IMR-90 (cell line): ENCODE results near the gene CBX3. TPM values are rescaled to one million over a fixed set of nuclear protein-coding genes. Genes with fewer than 3 reads are reported as not detected.

Experiments
- ATAC-seq: fragments of 200-7000 bp; cut with Tn5 transposase; 2 replicates; pipeline ENCODE4 v1.9.1; 2020; ENCODE audit warnings: low read depth, mild to moderate bottlenecking, moderate library complexity
- BruUV-seq: library from RNA; stranded (reverse); fragments of 400-500 nt; replicated peaks from 2 replicates; lab custom pipeline; 2021; lab: Mats Ljungman, UMichigan
- CTCF ChIA-PET: fragments of 300-600 bp; formaldehyde crosslinking; extraction: SDS; loops from one replicate; lab custom pipeline; 2021; ENCODE audit warnings: antibody characterized with exemption; lab: Yijun Ruan, JAX
- POLR2A ChIA-PET: fragments of 300-600 bp; sonication (Branson Sonifier 250); formaldehyde crosslinking; loops from one replicate; lab custom pipeline; 2022; ENCODE audit warnings: antibody characterized with exemption; ENCODE audit not compliant: unreplicated experiment; lab: Charles Lee
- DNase-seq: peaks from one replicate; pipeline ENCODE4 v3.0.0; 2013
- H2AFZ ChIP-seq: replicated peaks from 2 replicates; pipeline ENCODE3; 2013; ENCODE audit warnings: low read length, mild to moderate bottlenecking; ENCODE audit not compliant: poor library complexity
- H2AK5ac ChIP-seq: 2 replicates; pipeline ENCODE4 v1.6.1; 2013; ENCODE audit warnings: low read depth, low read length, inconsistent platforms
- H2AK9ac ChIP-seq: replicated peaks from 2 replicates; pipeline ENCODE3; 2013; ENCODE audit warnings: mild to moderate bottlenecking, low read depth, low read length, moderate library complexity; ENCODE audit not compliant: poor library complexity
- H2BK120ac ChIP-seq: 2 replicates; pipeline ENCODE4 v1.6.1; 2013; ENCODE audit warnings: low read depth, low read length, inconsistent platforms
- H2BK15ac ChIP-seq: 3 replicates; pipeline ENCODE4 v1.6.1; 2013; ENCODE audit warnings: low read depth, low read length, inconsistent platforms
- H2BK20ac ChIP-seq: 2 replicates; pipeline ENCODE4 v1.6.1; 2013; ENCODE audit warnings: low read depth, mild to moderate bottlenecking, inconsistent platforms, low read length, moderate library complexity
- H2BK5ac ChIP-seq: 2 replicates; pipeline ENCODE4 v1.6.1; 2013; ENCODE audit warnings: mild to moderate bottlenecking, low read depth, low read length, inconsistent platforms; ENCODE audit not compliant: poor library complexity, severe bottlenecking
- H3K14ac ChIP-seq: replicated peaks from 2 replicates; pipeline ENCODE4 v1.6.1; 2013; ENCODE audit warnings: low read depth, low read length, inconsistent platforms
- H3K18ac ChIP-seq: 2 replicates; pipeline ENCODE4 v1.6.1; 2013; ENCODE audit warnings: low read depth, low read length, control low read depth
- H3K23ac ChIP-seq: 2 replicates; pipeline ENCODE4 v1.6.1; 2013; ENCODE audit warnings: low read depth, low read length, inconsistent platforms
- H3K27ac ChIP-seq: 2 replicates; pipeline ENCODE4 v1.5.1; 2013; ENCODE audit warnings: mild to moderate bottlenecking, control low read depth, low read length; ENCODE audit not compliant: insufficient read depth
- H3K27me3 ChIP-seq: 2 replicates; pipeline ENCODE4 v1.6.1; 2013; ENCODE audit warnings: low read length; ENCODE audit not compliant: control insufficient read depth, insufficient read depth
- H3K36me3 ChIP-seq: 2 replicates; pipeline ENCODE4 v1.6.1; 2013; ENCODE audit warnings: low read length, mixed read lengths; ENCODE audit not compliant: control insufficient read depth, insufficient read depth
- H3K4ac ChIP-seq: 2 replicates; pipeline ENCODE4 v1.6.1; 2013; ENCODE audit warnings: low read depth, low read length, inconsistent platforms
- H3K4me1 ChIP-seq: 2 replicates; pipeline ENCODE4 v1.6.1; 2013; ENCODE audit warnings: low read length, mixed read lengths; ENCODE audit not compliant: control insufficient read depth, insufficient read depth
- H3K4me2 ChIP-seq: 2 replicates; pipeline ENCODE4 v1.6.1; 2013; ENCODE audit warnings: low read depth, mild to moderate bottlenecking, control low read depth, low read length, moderate library complexity
- H3K4me3 ChIP-seq: 2 replicates; pipeline ENCODE4 v1.5.1; 2013; ENCODE audit warnings: low read depth, mild to moderate bottlenecking, control low read depth, low read length, moderate library complexity; ENCODE audit not compliant: insufficient read depth
- H3K56ac ChIP-seq: 2 replicates; pipeline ENCODE4 v1.6.1; 2013; ENCODE audit warnings: low read length, inconsistent platforms; ENCODE audit not compliant: insufficient read depth; ENCODE audit errors: extremely low read depth
- H3K79me1 ChIP-seq, 2 experiments: 2 replicates each; pipeline ENCODE4 v1.6.1; 2013; ENCODE audit warnings: low read length in 2 of 2, inconsistent platforms in 1 of 2, low read depth in 1 of 2
- H3K9ac ChIP-seq: 2 replicates; pipeline ENCODE4 v1.6.1; 2013; ENCODE audit warnings: low read depth, low read length, control low read depth
- H3K9me1 ChIP-seq: 2 replicates; pipeline ENCODE4 v1.6.1; 2013; ENCODE audit warnings: low read length, inconsistent platforms; ENCODE audit not compliant: insufficient read depth
- H3K9me3 ChIP-seq: 2 replicates; pipeline ENCODE4 v1.6.1; 2013; ENCODE audit warnings: low read length; ENCODE audit not compliant: control insufficient read depth, insufficient read depth
- H4K20me1 ChIP-seq: 2 replicates; pipeline ENCODE4 v1.6.1; 2013; ENCODE audit warnings: low read length, inconsistent platforms; ENCODE audit not compliant: insufficient read depth
- H4K5ac ChIP-seq: 2 replicates; pipeline ENCODE4 v1.6.1; 2013; ENCODE audit warnings: mild to moderate bottlenecking, low read depth, low read length, control low read depth
- H4K8ac ChIP-seq, 2 experiments: 2 replicates each; pipeline ENCODE4 v1.6.1; 2013; ENCODE audit warnings: low read depth in 2 of 2, low read length in 2 of 2, control low read depth in 1 of 2, inconsistent platforms in 1 of 2
- H4K91ac ChIP-seq: 2 replicates; pipeline ENCODE4 v1.6.1; 2013; ENCODE audit warnings: low read depth, low read length, inconsistent platforms; ENCODE audit not compliant: insufficient read depth
- POLR2A ChIP-seq: IDR thresholded peaks from 2 replicates; pipeline ENCODE4 v1.6.1; 2012; ENCODE audit warnings: mild to moderate bottlenecking, low read depth, low read length
- RFX5 ChIP-seq: IDR thresholded peaks from 2 replicates; pipeline ENCODE4 v1.8.0; 2012; ENCODE audit warnings: low read depth, mild to moderate bottlenecking, low read length, moderate library complexity
- WGBS, 2 experiments: methylation state at CpG; one replicate each; pipeline versions ENCODE4 v1.1.5 to v1.1.7; 2013; ENCODE audit warnings: missing lambda C conversion rate in 2 of 2; ENCODE audit not compliant: insufficient read length in 1 of 2; ENCODE audit errors: extremely low coverage in 2 of 2; 5-methylcytosine and 5-hydroxymethylcytosine counted together
- dilution Hi-C: fragments of 300-500 bp; cut with HindIII; formaldehyde crosslinking; loops from one replicate; pipeline ENCODE4 v1.14.3; 2018; ENCODE audit warnings: low sequenced_read_pairs; ENCODE audit not compliant: unreplicated experiment
- in situ Hi-C: fragments of 300-500 bp; cut with MboI; formaldehyde crosslinking; loops from 3 replicates; pipeline ENCODE4 v1.14.3; 2019; ENCODE audit warnings: low sequenced_read_pairs, inconsistent platforms, mixed read lengths
- intact Hi-C: fragments of 100-400 bp; cut with micrococcal nuclease; formaldehyde crosslinking; loops from 2 replicates; pipeline ENCODE4 v1.10.0; 2022
- polyA plus RNA-seq, 3 experiments: library from polyadenylated mRNA; depleted of rRNA; stranded (reverse); fragments of >200 nt; gene quantifications; 2 replicates each; pipeline ENCODE4 v1.2.3, GENCODE V29; 2012; ENCODE audit warnings: low replicate concordance in 1 of 3
- total RNA-seq: library from RNA; depleted of rRNA; stranded (reverse); fragments of >200 nt; gene quantifications from 2 replicates; pipeline ENCODE4 v1.2.3, GENCODE V29; 2012

The CBX3 gene
- total and polyA plus RNA-seq, 2 of the 4 experiments (the other 2 are of a cell fraction), result 38.2 to 76.5 TPM

DNA sequence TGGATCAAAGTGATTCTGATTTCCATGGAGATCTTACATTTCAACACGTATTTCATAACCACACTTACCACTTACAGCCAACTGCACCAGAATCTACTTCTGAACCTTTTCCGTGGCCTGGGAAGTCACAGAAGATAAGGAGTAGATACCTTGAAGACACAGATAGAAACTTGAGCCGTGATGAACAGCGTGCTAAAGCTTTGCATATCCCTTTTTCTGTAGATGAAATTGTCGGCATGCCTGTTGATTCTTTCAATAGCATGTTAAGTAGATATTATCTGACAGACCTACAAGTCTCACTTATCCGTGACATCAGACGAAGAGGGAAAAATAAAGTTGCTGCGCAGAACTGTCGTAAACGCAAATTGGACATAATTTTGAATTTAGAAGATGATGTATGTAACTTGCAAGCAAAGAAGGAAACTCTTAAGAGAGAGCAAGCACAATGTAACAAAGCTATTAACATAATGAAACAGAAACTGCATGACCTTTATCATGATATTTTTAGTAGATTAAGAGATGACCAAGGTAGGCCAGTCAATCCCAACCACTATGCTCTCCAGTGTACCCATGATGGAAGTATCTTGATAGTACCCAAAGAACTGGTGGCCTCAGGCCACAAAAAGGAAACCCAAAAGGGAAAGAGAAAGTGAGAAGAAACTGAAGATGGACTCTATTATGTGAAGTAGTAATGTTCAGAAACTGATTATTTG lies 16.3 kb upstream of the CBX3 start:
- no peak overlapping the region for H4K5ac ChIP-seq
- no peak overlapping the region for H2BK15ac ChIP-seq
- no CpG with 5 or more reads among the region's 10 CpGs for WGBS, 2 experiments
- H2BK120ac ChIP-seq, result no peak overlapping the region
- no peak overlapping the region for H2AK9ac ChIP-seq
- H2AK5ac ChIP-seq, result no peak overlapping the region
- H3K9ac ChIP-seq, result no peak overlapping the region
- DNase-seq, result no peak
- no peak overlapping the region for H3K27ac ChIP-seq
- H3K36me3 ChIP-seq, result peaks cover 13% of the 10 kb centered on the region
- intact Hi-C loops, result no loop called here
- no peaks in the 10 kb centered on the region; the same call in 1 of the 2 replicates for H3K9me1 ChIP-seq
- ATAC-seq, result no peak
- H3K4me1 ChIP-seq, result no peaks in the 10 kb centered on the region
- no peak overlapping the region for H4K91ac ChIP-seq
- H2BK5ac ChIP-seq, result no peak overlapping the region
- no peak overlapping the region for H3K14ac ChIP-seq
- H3K23ac ChIP-seq, result no peak overlapping the region
- no peak overlapping the region for H2AFZ ChIP-seq
- H3K4ac ChIP-seq, result no peak overlapping the region
- dilution Hi-C loops, result no loop called here
- peaks cover 21 to 28% of the 10 kb centered on the region in 2 experiments; a peak in 3 of 4 replicates for H3K79me1 ChIP-seq
- no peaks in the 10 kb centered on the region for H3K27me3 ChIP-seq
- H4K8ac ChIP-seq, result no peak overlapping the region
- H2BK20ac ChIP-seq, result no peak overlapping the region
- no peak overlapping the region for H3K18ac ChIP-seq
- in situ Hi-C loops, result no loop called here
- TF ChIP-seq POLR2A, result peak; percentile 23; the same call in 1 of the 2 replicates
- no peak for TF ChIP-seq RFX5
- H4K20me1 ChIP-seq, result peaks cover 49% of the 10 kb centered on the region
- no peaks in the 10 kb centered on the region for H3K9me3 ChIP-seq
- ChIA-PET CTCF (no interaction called here), POLR2A (no interaction called here)
- no peak overlapping the region for H3K4me3 ChIP-seq
- no peak overlapping the region for H3K4me2 ChIP-seq
- no peak overlapping the region for H3K56ac ChIP-seq
- BruUV-seq, result TSS peak; percentile 76
